ENCODE results near the gene USP17L17.
"Not testable (repeated sequence)": the region's sequence is repeated elsewhere in the genome, so short reads cannot be mapped to it uniquely, and the experiment has no call there.

USP17L17 gene, protein sequence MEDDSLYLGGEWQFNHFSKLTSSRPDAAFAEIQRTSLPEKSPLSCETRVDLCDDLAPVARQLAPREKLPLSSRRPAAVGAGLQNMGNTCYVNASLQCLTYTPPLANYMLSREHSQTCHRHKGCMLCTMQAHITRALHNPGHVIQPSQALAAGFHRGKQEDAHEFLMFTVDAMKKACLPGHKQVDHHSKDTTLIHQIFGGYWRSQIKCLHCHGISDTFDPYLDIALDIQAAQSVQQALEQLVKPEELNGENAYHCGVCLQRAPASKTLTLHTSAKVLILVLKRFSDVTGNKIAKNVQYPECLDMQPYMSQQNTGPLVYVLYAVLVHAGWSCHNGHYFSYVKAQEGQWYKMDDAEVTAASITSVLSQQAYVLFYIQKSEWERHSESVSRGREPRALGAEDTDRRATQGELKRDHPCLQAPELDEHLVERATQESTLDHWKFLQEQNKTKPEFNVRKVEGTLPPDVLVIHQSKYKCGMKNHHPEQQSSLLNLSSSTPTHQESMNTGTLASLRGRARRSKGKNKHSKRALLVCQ

DNA sequence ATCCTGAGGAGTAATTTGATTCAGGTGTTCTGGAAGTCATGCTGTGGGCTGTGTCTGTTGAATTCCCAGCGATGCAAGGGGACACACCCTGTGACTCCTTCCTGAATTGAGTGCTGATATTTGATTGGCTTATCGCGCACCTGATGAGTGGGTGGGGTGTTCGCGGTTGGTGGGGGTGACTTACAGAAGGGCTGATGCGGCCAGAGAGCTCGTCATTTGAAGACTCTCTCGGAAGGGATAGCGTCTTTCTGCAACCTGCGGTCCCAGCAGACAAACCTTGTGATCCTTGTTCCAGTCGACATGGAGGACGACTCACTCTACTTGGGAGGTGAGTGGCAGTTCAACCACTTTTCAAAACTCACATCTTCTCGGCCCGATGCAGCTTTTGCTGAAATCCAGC is at the start of gene USP17L17:
USP17L17 (plus strand) TSS at position 301 of the 400 bp plus-strand sequence; CDS start at position 301, 0 bp downstream.
- not testable (repeated sequence) for DNase-seq

DNA sequence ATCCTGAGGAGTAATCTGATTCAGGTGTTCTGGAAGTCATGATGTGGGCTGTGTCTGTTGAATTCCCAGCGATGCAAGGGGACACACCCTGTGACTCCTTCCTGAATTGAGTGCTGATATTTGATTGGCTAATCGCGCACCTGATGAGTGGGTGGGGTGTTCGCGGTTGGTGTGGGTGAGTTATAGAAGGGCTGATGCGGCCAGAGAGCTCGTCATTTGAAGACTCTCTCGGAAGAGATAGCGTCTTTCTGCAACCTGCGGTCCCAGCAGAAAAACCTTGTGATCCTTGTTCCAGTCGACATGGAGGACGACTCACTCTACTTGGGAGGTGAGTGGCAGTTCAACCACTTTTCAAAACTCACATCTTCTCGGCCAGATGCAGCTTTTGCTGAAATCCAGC is 33.3 kb upstream of the USP17L17 start, which contains the start of gene USP17L10:
USP17L10 (plus strand) TSS at position 301 of the 400 bp plus-strand sequence; CDS start at position 301, 0 bp downstream.
- not testable (repeated sequence) for DNase-seq

DNA sequence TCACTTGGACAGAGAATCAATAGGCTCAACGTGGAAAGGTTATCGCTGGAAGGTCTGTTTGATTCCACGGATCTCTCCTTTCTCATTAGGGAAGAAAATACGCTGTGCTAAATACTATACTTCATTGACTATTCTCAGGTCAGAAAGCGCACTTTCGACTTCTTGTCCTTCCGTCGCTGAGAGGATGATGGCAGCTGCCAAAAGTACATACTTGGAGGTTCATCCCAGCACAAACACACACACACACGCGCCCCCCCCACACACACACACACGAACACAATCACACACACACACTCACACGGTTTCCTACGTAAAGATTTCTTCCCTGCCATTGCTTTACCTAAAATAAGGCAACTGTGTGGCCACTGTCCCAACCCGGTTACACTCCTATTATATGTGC is 29.0 kb upstream of the USP17L17 start:
- DNase-seq, result not testable (repeated sequence)

DNA sequence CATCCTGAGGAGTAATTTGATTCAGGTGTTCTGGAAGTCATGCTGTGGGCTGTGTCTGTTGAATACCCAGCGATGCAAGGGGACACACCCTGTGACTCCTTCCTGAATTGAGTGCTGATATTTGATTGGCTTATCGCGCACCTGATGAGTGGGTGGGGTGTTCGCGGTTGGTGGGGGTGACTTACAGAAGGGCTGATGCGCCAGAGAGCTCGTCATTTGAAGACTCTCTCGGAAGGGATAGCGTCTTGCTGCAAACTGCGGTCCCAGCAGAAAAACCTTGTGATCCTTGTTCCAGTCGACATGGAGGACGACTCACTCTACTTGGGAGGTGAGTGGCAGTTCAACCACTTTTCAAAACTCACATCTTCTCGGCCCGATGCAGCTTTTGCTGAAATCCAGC is 28.6 kb upstream of the USP17L17 start, which contains the start of gene USP17L11:
USP17L11 (plus strand) TSS at position 301 of the 400 bp plus-strand sequence; CDS start at position 301, 0 bp downstream.
- DNase-seq, result not testable (repeated sequence)

DNA sequence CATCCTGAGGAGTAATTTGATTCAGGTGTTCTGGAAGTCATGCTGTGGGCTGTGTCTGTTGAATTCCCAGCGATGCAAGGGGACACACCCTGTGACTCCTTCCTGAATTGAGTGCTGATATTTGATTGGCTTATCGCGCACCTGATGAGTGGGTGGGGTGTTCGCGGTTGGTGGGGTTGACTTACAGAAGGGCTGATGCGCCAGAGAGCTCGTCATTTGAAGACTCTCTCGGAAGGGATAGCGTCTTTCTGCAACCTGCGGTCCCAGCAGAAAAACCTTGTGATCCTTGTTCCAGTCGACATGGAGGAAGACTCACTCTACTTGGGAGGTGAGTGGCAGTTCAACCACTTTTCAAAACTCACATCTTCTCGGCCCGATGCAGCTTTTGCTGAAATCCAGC is 23.8 kb upstream of the USP17L17 start, which contains the start of gene USP17L12:
USP17L12 (plus strand) TSS at position 301 of the 400 bp plus-strand sequence; CDS start at position 301, 0 bp downstream.
- not testable (repeated sequence) for DNase-seq

DNA sequence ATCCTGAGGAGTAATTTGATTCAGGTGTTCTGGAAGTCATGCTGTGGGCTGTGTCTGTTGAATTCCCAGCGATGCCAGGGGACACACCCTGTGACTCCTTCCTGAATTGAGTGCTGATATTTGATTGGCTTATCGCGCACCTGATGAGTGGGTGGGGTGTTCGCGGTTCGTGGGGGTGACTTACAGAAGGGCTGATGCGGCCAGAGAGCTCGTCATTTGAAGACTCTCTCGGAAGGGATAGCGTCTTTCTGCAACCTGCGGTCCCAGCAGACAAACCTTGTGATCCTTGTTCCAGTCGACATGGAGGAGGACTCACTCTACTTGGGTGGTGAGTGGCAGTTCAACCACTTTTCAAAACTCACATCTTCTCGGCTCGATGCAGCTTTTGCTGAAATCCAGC is 19.1 kb upstream of the USP17L17 start, which contains the start of gene USP17L13:
USP17L13 (plus strand) TSS at position 301 of the 400 bp plus-strand sequence; CDS start at position 301, 0 bp downstream.
- not testable (repeated sequence) for DNase-seq

DNA sequence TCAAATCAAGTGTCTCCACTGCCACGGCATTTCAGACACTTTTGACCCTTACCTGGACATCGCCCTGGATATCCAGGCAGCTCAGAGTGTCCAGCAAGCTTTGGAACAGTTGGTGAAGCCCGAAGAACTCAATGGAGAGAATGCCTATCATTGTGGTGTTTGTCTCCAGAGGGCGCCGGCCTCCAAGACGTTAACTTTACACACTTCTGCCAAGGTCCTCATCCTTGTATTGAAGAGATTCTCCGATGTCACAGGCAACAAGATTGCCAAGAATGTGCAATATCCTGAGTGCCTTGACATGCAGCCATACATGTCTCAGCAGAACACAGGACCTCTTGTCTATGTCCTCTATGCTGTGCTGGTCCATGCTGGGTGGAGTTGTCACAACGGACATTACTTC is 13.4 kb upstream of the USP17L17 start:
- not testable (repeated sequence) for DNase-seq

DNA sequence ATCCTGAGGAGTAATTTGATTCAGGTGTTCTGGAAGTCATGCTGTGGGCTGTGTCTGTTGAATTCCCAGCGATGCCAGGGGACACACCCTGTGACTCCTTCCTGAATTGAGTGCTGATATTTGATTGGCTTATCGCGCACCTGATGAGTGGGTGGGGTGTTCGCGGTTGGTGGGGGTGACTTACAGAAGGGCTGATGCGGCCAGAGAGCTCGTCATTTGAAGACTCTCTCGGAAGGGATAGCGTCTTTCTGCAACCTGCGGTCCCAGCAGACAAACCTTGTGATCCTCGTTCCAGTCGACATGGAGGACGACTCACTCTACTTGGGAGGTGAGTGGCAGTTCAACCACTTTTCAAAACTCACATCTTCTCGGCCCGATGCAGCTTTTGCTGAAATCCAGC is 9.6 kb upstream of the USP17L17 start, which contains the start of gene USP17L15:
USP17L15 (plus strand) TSS at position 301 of the 400 bp plus-strand sequence; CDS start at position 301, 0 bp downstream.
- not testable (repeated sequence) for DNase-seq

DNA sequence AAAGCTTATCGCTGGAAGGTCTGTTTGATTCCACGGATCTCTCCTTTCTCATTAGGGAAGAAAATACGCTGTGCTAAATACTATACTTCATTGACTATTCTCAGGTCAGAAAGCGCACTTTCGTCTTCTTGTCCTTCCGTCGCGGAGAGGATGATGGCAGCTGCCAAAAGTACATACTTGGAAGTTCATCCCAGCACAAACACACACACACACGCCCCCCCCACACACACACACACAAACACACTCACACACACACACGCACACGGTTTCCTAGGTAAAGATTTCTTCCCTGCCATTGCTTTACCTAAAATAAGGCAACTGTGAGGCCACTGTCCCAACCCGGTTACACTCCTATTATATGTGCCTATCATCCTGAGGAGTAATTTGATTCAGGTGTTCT is 5.2 kb upstream of the USP17L17 start:
- DNase-seq, result not testable (repeated sequence)

DNA sequence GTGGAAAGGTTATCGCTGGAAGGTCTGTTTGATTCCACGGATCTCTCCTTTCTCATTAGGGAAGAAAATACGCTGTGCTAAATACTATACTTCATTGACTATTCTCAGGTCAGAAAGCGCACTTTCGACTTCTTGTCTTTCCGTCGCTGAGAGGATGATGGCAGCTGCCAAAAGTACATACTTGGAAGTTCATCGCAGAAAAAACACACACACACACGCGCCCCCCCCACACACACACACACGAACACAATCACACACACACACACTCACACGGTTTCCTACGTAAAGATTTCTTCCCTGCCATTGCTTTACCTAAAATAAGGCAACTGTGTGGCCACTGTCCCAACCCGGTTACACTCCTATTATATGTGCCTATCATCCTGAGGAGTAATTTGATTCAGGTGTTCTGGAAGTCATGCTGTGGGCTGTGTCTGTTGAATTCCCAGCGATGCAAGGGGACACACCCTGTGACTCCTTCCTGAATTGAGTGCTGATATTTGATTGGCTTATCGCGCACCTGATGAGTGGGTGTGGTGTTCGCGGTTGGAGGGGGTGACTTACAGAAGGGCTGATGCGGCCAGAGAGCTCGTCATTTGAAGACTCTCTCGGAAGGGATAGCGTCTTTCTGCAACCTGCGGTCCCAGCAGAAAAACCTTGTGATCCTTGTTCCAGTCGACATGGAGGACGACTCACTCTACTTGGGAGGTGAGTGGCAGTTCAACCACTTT is 4.4 kb downstream of the USP17L17 start, which contains the start of gene USP17L18:
USP17L18 (plus strand) TSS at position 678 of the 728 bp plus-strand sequence; CDS start at position 678, 0 bp downstream.
- not testable (repeated sequence) for DNase-seq

DNA sequence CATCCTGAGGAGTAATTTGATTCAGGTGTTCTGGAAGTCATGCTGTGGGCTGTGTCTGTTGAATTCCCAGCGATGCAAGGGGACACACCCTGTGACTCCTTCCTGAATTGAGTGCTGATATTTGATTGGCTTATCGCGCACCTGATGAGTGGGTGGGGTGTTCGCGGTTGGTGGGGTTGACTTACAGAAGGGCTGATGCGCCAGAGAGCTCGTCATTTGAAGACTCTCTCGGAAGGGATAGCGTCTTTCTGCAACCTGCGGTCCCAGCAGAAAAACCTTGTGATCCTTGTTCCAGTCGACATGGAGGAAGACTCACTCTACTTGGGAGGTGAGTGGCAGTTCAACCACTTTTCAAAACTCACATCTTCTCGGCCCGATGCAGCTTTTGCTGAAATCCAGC is 9.4 kb downstream of the USP17L17 start, which contains the start of gene USP17L19:
USP17L19 (plus strand) TSS at position 301 of the 400 bp plus-strand sequence; CDS start at position 301, 0 bp downstream.
- not testable (repeated sequence) for DNase-seq

DNA sequence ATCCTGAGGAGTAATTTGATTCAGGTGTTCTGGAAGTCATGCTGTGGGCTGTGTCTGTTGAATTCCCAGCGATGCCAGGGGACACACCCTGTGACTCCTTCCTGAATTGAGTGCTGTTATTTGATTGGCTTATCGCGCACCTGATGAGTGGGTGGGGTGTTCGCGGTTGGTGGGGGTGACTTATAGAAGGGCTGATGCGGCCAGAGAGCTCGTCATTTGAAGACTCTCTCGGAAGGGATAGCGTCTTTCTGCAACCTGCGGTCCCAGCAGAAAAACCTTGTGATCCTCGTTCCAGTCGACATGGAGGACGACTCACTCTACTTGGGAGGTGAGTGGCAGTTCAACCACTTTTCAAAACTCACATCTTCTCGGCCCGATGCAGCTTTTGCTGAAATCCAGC is 14.1 kb downstream of the USP17L17 start, which contains the start of gene USP17L20:
USP17L20 (plus strand) TSS at position 301 of the 400 bp plus-strand sequence; CDS start at position 301, 0 bp downstream.
- DNase-seq, result not testable (repeated sequence)

DNA sequence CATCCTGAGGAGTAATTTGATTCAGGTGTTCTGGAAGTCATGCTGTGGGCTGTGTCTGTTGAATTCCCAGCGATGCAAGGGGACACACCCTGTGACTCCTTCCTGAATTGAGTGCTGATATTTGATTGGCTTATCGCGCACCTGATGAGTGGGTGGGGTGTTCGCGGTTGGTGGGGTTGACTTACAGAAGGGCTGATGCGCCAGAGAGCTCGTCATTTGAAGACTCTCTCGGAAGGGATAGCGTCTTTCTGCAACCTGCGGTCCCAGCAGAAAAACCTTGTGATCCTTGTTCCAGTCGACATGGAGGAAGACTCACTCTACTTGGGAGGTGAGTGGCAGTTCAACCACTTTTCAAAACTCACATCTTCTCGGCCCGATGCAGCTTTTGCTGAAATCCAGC is 18.9 kb downstream of the USP17L17 start, which contains the start of gene USP17L21:
USP17L21 (plus strand) TSS at position 301 of the 400 bp plus-strand sequence; CDS start at position 301, 0 bp downstream.
- not testable (repeated sequence) for DNase-seq

DNA sequence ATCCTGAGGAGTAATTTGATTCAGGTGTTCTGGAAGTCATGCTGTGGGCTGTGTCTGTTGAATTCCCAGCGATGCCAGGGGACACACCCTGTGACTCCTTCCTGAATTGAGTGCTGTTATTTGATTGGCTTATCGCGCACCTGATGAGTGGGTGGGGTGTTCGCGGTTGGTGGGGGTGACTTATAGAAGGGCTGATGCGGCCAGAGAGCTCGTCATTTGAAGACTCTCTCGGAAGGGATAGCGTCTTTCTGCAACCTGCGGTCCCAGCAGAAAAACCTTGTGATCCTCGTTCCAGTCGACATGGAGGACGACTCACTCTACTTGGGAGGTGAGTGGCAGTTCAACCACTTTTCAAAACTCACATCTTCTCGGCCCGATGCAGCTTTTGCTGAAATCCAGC is 23.6 kb downstream of the USP17L17 start, which contains the start of gene USP17L22:
USP17L22 (plus strand) TSS at position 301 of the 400 bp plus-strand sequence; CDS start at position 301, 0 bp downstream.
- DNase-seq, result not testable (repeated sequence)

DNA sequence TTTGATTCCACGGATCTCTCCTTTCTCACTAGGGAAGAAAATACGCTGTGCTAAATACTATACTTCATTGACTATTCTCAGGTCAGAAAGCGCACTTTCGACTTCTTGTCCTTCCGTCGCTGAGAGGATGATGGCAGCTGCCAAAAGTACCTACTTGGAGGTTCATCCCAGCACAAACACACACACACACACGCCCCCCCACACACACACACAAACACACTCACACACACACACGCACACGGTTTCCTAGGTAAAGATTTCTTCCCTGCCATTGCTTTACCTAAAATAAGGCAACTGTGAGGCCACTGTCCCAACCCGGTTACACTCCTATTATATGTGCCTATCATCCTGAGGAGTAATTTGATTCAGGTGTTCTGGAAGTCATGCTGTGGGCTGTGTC is 28.0 kb downstream of the USP17L17 start:
- DNase-seq, result not testable (repeated sequence)
